ENCODE data around the gene WDFY2. TPM values are rescaled to one million over a fixed set of nuclear protein-coding genes. Genes with fewer than 3 reads are reported as not detected.

Gene WDFY2
- polyA plus RNA-seq, 3 donors, result 13.0 to 19.1 (median 16.0) TPM

- DNase-seq (ENCODE audit: extremely low read depth in 1 of 11, low read depth in 9 of 11, low spot score in 4 of 11), result no peak
These were observed 156.4 kb downstream of the WDFY2 start for GRCh38 chr13:51740698-51741097.

- peak in 1 of 11 donors; percentile 54 for DNase-seq (ENCODE audit: extremely low read depth in 1 of 11, low read depth in 9 of 11, low spot score in 4 of 11)
These were observed 157.8 kb downstream of the WDFY2 start for GRCh38 chr13:51742031-51742430.

GRCh38 chr13:51742611-51743010 lies 158.3 kb downstream of the WDFY2 start:
- no peak for DNase-seq (ENCODE audit: extremely low read depth in 1 of 11, low read depth in 9 of 11, low spot score in 4 of 11)

GRCh38 chr13:51745243-51745642 lies 161.0 kb downstream of the WDFY2 start:
- DNase-seq (ENCODE audit: extremely low read depth in 1 of 11, low read depth in 9 of 11, low spot score in 4 of 11), result no peak

- DNase-seq (ENCODE audit: extremely low read depth in 1 of 11, low read depth in 9 of 11, low spot score in 4 of 11), result no peak
These were observed 162.5 kb downstream of the WDFY2 start for GRCh38 chr13:51746802-51747201.

GRCh38 chr13:51747438-51748434 lies 163.5 kb downstream of the WDFY2 start:
- DNase-seq (ENCODE audit: extremely low read depth in 1 of 11, low read depth in 9 of 11, low spot score in 4 of 11), result no peak

- DNase-seq (ENCODE audit: extremely low read depth in 1 of 11, low read depth in 9 of 11, low spot score in 4 of 11), result no peak
These were observed 172.4 kb downstream of the WDFY2 start for GRCh38 chr13:51756651-51757050.

- DNase-seq (ENCODE audit: extremely low read depth in 1 of 11, low read depth in 9 of 11, low spot score in 4 of 11), result no peak
These were observed 174.4 kb downstream of the WDFY2 start for GRCh38 chr13:51758691-51759090.

GRCh38 chr13:51759240-51759639 lies 175.0 kb downstream of the WDFY2 start:
- DNase-seq (ENCODE audit: extremely low read depth in 1 of 11, low read depth in 9 of 11, low spot score in 4 of 11), result no peak

- DNase-seq (ENCODE audit: extremely low read depth in 1 of 11, low read depth in 9 of 11, low spot score in 4 of 11), result no peak
These were observed 176.3 kb downstream of the WDFY2 start for GRCh38 chr13:51760592-51760991.

- no peak for DNase-seq (ENCODE audit: extremely low read depth in 1 of 11, low read depth in 9 of 11, low spot score in 4 of 11)
These were observed 177.5 kb downstream of the WDFY2 start for GRCh38 chr13:51761643-51762350.

- no peak for DNase-seq (ENCODE audit: extremely low read depth in 1 of 11, low read depth in 9 of 11, low spot score in 4 of 11)
These were observed 179.2 kb downstream of the WDFY2 start for GRCh38 chr13:51763486-51763885.

- no peak for DNase-seq (ENCODE audit: extremely low read depth in 1 of 11, low read depth in 9 of 11, low spot score in 4 of 11)
These were observed 180.2 kb downstream of the WDFY2 start for GRCh38 chr13:51764184-51765141.

GRCh38 chr13:51765142-51765515 lies 180.9 kb downstream of the WDFY2 start:
- DNase-seq (ENCODE audit: extremely low read depth in 1 of 11, low read depth in 9 of 11, low spot score in 4 of 11), result no peak

GRCh38 chr13:51767100-51767499 lies 182.8 kb downstream of the WDFY2 start:
- no peak for DNase-seq (ENCODE audit: extremely low read depth in 1 of 11, low read depth in 9 of 11, low spot score in 4 of 11)

- DNase-seq (ENCODE audit: extremely low read depth in 1 of 11, low read depth in 9 of 11, low spot score in 4 of 11), result no peak
These were observed 184.2 kb downstream of the WDFY2 start for GRCh38 chr13:51768378-51768921.

- DNase-seq (ENCODE audit: extremely low read depth in 1 of 11, low read depth in 9 of 11, low spot score in 4 of 11), result no peak
These were observed 184.7 kb downstream of the WDFY2 start for GRCh38 chr13:51768976-51769375.

GRCh38 chr13:51769455-51770127 lies 185.3 kb downstream of the WDFY2 start:
- no peak for DNase-seq (ENCODE audit: extremely low read depth in 1 of 11, low read depth in 9 of 11, low spot score in 4 of 11)

All from renal cortex interstitium (tissue), 11 donors.